ENCODE results near the gene REG4.

DNA sequence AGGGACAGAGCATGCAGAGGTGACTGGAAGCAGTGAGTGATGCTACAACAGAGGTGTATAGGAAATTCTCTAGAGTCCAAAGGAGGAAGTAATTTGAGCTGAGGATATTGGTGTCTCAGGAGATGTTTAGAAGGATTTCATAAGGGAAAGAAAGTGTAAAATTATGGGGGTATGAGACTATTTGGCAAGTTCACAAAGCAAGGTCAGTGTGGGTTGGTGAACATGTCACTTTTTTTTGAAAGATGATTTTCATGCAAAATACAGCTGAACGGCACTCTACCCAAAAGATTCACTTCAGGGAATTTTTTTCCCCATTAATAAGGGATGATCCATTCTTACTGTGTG lies 66.7 kb downstream of the REG4 start:
- TF ChIP-seq, protein P1, sequence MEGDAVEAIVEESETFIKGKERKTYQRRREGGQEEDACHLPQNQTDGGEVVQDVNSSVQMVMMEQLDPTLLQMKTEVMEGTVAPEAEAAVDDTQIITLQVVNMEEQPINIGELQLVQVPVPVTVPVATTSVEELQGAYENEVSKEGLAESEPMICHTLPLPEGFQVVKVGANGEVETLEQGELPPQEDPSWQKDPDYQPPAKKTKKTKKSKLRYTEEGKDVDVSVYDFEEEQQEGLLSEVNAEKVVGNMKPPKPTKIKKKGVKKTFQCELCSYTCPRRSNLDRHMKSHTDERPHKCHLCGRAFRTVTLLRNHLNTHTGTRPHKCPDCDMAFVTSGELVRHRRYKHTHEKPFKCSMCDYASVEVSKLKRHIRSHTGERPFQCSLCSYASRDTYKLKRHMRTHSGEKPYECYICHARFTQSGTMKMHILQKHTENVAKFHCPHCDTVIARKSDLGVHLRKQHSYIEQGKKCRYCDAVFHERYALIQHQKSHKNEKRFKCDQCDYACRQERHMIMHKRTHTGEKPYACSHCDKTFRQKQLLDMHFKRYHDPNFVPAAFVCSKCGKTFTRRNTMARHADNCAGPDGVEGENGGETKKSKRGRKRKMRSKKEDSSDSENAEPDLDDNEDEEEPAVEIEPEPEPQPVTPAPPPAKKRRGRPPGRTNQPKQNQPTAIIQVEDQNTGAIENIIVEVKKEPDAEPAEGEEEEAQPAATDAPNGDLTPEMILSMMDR (conservative IDR thresholded peaks at IDR 0.05; ENCODE audit: low read length), result no peak
- no peak for TF ChIP-seq EZH2phosphoT487 (IDR thresholded peaks at IDR 0.05; ENCODE audit: borderline replicate concordance)
